Smooth muscle cell (in vitro differentiated cells): ENCODE results near the gene LRIG1. TPM values are rescaled to one million over a fixed set of nuclear protein-coding genes. Genes with fewer than 3 reads are reported as not detected.

ENCODE experiments used
- DNase-seq: peaks from one replicate; lab custom pipeline; 2025; ENCODE audit not compliant: unreplicated experiment; lab: John Stamatoyannopoulos, UW
- H2AFZ ChIP-seq: fragments of 200-600 bp; sonication (generic); 2 replicates; pipeline ENCODE4 v1.6.0; 2016; ENCODE audit warnings: antibody characterized with exemption, low read depth, mild to moderate bottlenecking
- H3F3A ChIP-seq: fragments of 200-600 bp; sonication (generic); 2 replicates; pipeline ENCODE4 v1.6.0; 2017; ENCODE audit warnings: antibody characterized with exemption, low read depth
- H3K27ac ChIP-seq: fragments of 200-600 bp; sonication (generic); 2 replicates; pipeline ENCODE4 v1.5.1; 2016; ENCODE audit warnings: low read depth, mild to moderate bottlenecking
- H3K27me3 ChIP-seq: fragments of 200-600 bp; sonication (generic); 2 replicates; pipeline ENCODE4 v1.6.1; 2016; ENCODE audit warnings: low read depth, mild to moderate bottlenecking
- H3K36me3 ChIP-seq: fragments of 200-600 bp; sonication (generic); 2 replicates; pipeline ENCODE4 v1.5.1; 2016; ENCODE audit warnings: low read depth
- H3K4me1 ChIP-seq: fragments of 200-600 bp; sonication (generic); 2 replicates; pipeline ENCODE4 v1.5.1; 2016; ENCODE audit warnings: low read depth
- H3K4me2 ChIP-seq: fragments of 200-600 bp; sonication (generic); 2 replicates; pipeline ENCODE4 v1.6.0; 2016; ENCODE audit warnings: mild to moderate bottlenecking
- H3K4me3 ChIP-seq: fragments of 200-600 bp; sonication (generic); 2 replicates; pipeline ENCODE4 v1.5.1; 2016; ENCODE audit warnings: mild to moderate bottlenecking
- H3K79me2 ChIP-seq: fragments of 200-600 bp; sonication (generic); 2 replicates; pipeline ENCODE4 v1.6.0; 2016; ENCODE audit warnings: low read depth, mild to moderate bottlenecking
- H3K9ac ChIP-seq: fragments of 200-600 bp; sonication (generic); 2 replicates; pipeline ENCODE4 v1.6.0; 2016; ENCODE audit warnings: low read depth
- H3K9me3 ChIP-seq: fragments of 200-600 bp; sonication (generic); replicated peaks from 2 replicates; pipeline ENCODE4 v1.5.1; 2016; ENCODE audit warnings: low read depth
- H4K20me1 ChIP-seq: fragments of 200-600 bp; sonication (generic); 2 replicates; pipeline ENCODE4 v1.6.0; 2016; ENCODE audit warnings: low read depth
- WGBS: methylation state at CpG from one replicate; pipeline ENCODE4 v1.1.7; 2016; ENCODE audit warnings: low lambda C conversion rate; 5-methylcytosine and 5-hydroxymethylcytosine counted together
- polyA plus RNA-seq: library from polyadenylated mRNA; unstranded; fragments of >200 nt; fragmentation: Nextera tagmentation; extraction: Ambion mirVana; gene quantifications from 2 replicates; pipeline ENCODE4 v1.2.1, GENCODE V29; 2016
- total RNA-seq: library from RNA; depleted of rRNA; stranded (reverse); fragments of >200 nt; gene quantifications from 2 replicates; pipeline ENCODE4 v1.2.3, GENCODE V29; 2014
- TF ChIP-seq, protein P1 (sequence below): fragments of 200-600 bp; sonication (generic); IDR thresholded peaks from 2 replicates; pipeline ENCODE4 v1.5.1; 2017; ENCODE audit warnings: borderline replicate concordance, mild to moderate bottlenecking, antibody characterized with exemption; ENCODE audit not compliant: insufficient read depth, poor library complexity, severe bottlenecking

Gene LRIG1
- total and polyA plus RNA-seq, 2 experiments from 2014 or later = 26.5 to 31.3 TPM

GRCh38 chr3:66398228-66399025 is 102.4 kb downstream of the LRIG1 start:
- DNase-seq = no peak
- TF ChIP-seq, protein P1, sequence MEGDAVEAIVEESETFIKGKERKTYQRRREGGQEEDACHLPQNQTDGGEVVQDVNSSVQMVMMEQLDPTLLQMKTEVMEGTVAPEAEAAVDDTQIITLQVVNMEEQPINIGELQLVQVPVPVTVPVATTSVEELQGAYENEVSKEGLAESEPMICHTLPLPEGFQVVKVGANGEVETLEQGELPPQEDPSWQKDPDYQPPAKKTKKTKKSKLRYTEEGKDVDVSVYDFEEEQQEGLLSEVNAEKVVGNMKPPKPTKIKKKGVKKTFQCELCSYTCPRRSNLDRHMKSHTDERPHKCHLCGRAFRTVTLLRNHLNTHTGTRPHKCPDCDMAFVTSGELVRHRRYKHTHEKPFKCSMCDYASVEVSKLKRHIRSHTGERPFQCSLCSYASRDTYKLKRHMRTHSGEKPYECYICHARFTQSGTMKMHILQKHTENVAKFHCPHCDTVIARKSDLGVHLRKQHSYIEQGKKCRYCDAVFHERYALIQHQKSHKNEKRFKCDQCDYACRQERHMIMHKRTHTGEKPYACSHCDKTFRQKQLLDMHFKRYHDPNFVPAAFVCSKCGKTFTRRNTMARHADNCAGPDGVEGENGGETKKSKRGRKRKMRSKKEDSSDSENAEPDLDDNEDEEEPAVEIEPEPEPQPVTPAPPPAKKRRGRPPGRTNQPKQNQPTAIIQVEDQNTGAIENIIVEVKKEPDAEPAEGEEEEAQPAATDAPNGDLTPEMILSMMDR = no peak

DNA sequence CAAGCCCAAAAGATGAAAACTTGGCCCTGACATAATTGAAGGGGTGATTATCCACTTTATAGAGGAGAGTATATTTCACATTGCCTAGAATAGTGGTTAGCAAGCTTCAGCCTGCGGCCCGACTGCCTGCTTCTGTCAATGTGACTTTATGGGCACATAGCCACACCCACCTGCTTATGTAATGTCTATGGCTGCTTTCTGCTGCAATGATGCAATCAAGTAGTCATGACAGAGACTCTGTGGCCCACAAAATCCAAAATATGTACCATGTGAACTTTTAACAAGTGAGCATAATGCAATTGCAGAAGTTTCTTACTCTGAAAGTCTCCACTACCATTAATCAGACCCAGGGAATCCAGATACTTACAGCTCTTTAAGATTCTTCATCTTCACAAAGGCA is 103.1 kb downstream of the LRIG1 start:
- Histone ChIP-seq H4K20me1 (no peaks in the 10 kb centered on the region), H3K4me2 (peak overlapping the region; percentile 12), H3K9me3 (no peaks in the 10 kb centered on the region), H3K4me1 (peaks cover 26% of the 10 kb centered on the region), H3K27ac (peak overlapping the region; percentile 72), H3K27me3 (no peaks in the 10 kb centered on the region), H2AFZ (no peak overlapping the region), H3K36me3 (no peaks in the 10 kb centered on the region), H3K79me2 (no peaks in the 10 kb centered on the region), H3K9ac (no peak overlapping the region), H3F3A (no peaks in the 10 kb centered on the region), H3K4me3 (no peak overlapping the region)
- no peak for DNase-seq
- WGBS = 26% methylated on average over 2 of the region's 2 CpGs
- TF ChIP-seq, protein P1 = no peak

More at GRCh38 chr3:66398228-66399025, 102.4 kb downstream of the LRIG1 start:
- H3K4me2 ChIP-seq = peak overlapping the region; percentile 12
- no peaks in the 10 kb centered on the region for H3F3A ChIP-seq
- 76% methylated on average over 9 of the region's 9 CpGs for WGBS
- no peaks in the 10 kb centered on the region for H3K36me3 ChIP-seq
- no peaks in the 10 kb centered on the region for H4K20me1 ChIP-seq
- peaks cover 32% of the 10 kb centered on the region for H3K4me1 ChIP-seq
- no peaks in the 10 kb centered on the region for H3K9me3 ChIP-seq
- H3K27ac ChIP-seq = peak overlapping the region; percentile 72
- H3K9ac ChIP-seq = no peak overlapping the region
- no peaks in the 10 kb centered on the region for H3K79me2 ChIP-seq
- H2AFZ ChIP-seq = no peak overlapping the region
- no peak overlapping the region for H3K4me3 ChIP-seq
- H3K27me3 ChIP-seq = no peaks in the 10 kb centered on the region

DNA sequence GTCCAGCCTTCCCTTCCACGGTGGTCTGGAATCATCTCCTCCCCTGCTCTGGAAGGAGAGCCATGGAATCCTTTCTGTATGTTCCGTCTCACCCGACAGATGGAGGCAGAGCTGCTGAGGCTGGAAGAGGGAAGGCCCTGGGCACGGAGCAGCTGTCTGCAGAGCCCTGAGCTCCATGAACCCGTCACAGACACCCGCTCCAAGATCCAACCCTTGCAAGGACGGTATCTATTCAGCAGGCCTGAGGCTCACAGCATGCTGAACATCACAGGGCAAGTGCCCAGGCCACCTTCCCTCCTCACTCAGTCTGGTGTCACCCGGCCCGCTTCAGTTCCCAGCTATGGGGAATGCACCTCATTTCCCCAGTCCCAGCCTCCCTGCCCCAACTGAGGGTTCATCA is 103.9 kb downstream of the LRIG1 start:
- Histone ChIP-seq H3K9ac (no peak overlapping the region), H4K20me1 (no peaks in the 10 kb centered on the region), H3K9me3 (no peaks in the 10 kb centered on the region), H3K27me3 (no peaks in the 10 kb centered on the region), H3K4me3 (no peak overlapping the region), H3F3A (no peaks in the 10 kb centered on the region), H3K36me3 (no peaks in the 10 kb centered on the region), H2AFZ (no peak overlapping the region), H3K4me2 (no peak overlapping the region), H3K79me2 (no peaks in the 10 kb centered on the region), H3K27ac (no peak overlapping the region), H3K4me1 (peaks cover 20% of the 10 kb centered on the region)
- WGBS = 96% methylated on average over 9 of the region's 9 CpGs
- DNase-seq = no peak
- TF ChIP-seq, protein P1 = no peak
